ENCODE measurements around the gene SDF2L1.
"Not testable (repeated sequence)": the region's sequence is repeated elsewhere in the genome, so short reads cannot be mapped to it uniquely, and the experiment has no call there.

SDF2L1 gene

GRCh38 chr22:21641789-21642583 is at the start of gene SDF2L1:
Gene SDF2L1 (plus strand): TSS chr22:21642302. CDS start chr22:21642337, 35 bp downstream.
- peak; percentile 89 for DNase-seq

GRCh38 chr22:21592422-21592821 is 49.7 kb upstream of the SDF2L1 start:
- DNase-seq: no peak

GRCh38 chr22:21593406-21594232 is 48.5 kb upstream of the SDF2L1 start:
- no peak for DNase-seq

GRCh38 chr22:21594865-21595452 is 47.1 kb upstream of the SDF2L1 start:
- DNase-seq: no peak

GRCh38 chr22:21596356-21597135 is 45.6 kb upstream of the SDF2L1 start:
- not testable (repeated sequence) for DNase-seq

- no peak for DNase-seq
These were observed 43.8 kb upstream of the SDF2L1 start for GRCh38 chr22:21598302-21598701.

GRCh38 chr22:21599053-21599893 is 42.8 kb upstream of the SDF2L1 start:
- no peak for DNase-seq

- DNase-seq: no peak
These were observed 39.5 kb upstream of the SDF2L1 start for GRCh38 chr22:21602579-21602978.

- DNase-seq: no peak
These were observed 38.1 kb upstream of the SDF2L1 start for GRCh38 chr22:21603973-21604372.

- DNase-seq: no peak
These were observed 36.1 kb upstream of the SDF2L1 start for GRCh38 chr22:21605887-21606564.

GRCh38 chr22:21606775-21607174 is 35.3 kb upstream of the SDF2L1 start:
- DNase-seq: peak; percentile 23

GRCh38 chr22:21609556-21610157 is 32.4 kb upstream of the SDF2L1 start:
- not testable (repeated sequence) for DNase-seq

- DNase-seq: no peak
These were observed 30.7 kb upstream of the SDF2L1 start for GRCh38 chr22:21611210-21611977.

- no peak for DNase-seq
These were observed 29.2 kb upstream of the SDF2L1 start for GRCh38 chr22:21612858-21613257.

GRCh38 chr22:21613553-21614233 is 28.4 kb upstream of the SDF2L1 start:
- DNase-seq: no peak

GRCh38 chr22:21615731-21616130 is 26.4 kb upstream of the SDF2L1 start:
- DNase-seq: no peak

- not testable (repeated sequence) for DNase-seq
These were observed 24.8 kb upstream of the SDF2L1 start for GRCh38 chr22:21617337-21617736.

GRCh38 chr22:21621025-21621424 is 21.1 kb upstream of the SDF2L1 start:
- DNase-seq: no peak

Measured in kidney glomerular epithelial cell (primary cell).